OCI-LY7 (cell line): ENCODE data around the gene CALR3. TPM values are rescaled to one million over a fixed set of nuclear protein-coding genes. Genes with fewer than 3 reads are reported as not detected.
A peak's percentile ranks its signal among the peaks of the same experiment; 100 is the strongest.
"Not testable (repeated sequence)": the region's sequence is repeated elsewhere in the genome, so short reads cannot be mapped to it uniquely, and the experiment has no call there.

Experiments
- BruUV-seq: library from RNA; stranded (reverse); fragments of 400-500 nt; replicated peaks from 2 replicates; lab custom pipeline; 2021; lab: Mats Ljungman, UMichigan
- CTCF ChIA-PET: fragments of 300-600 bp; sonication (Branson Sonifier 250); formaldehyde crosslinking; loops from one replicate; lab custom pipeline; 2022; ENCODE audit warnings: antibody characterized with exemption; ENCODE audit not compliant: unreplicated experiment; lab: Charles Lee
- POLR2A ChIA-PET: fragments of 300-600 bp; sonication (Branson Sonifier 250); formaldehyde crosslinking; loops from one replicate; lab custom pipeline; 2022; ENCODE audit warnings: antibody characterized with exemption; lab: Charles Lee
- DNase-seq: peaks from one replicate; pipeline ENCODE4 v3.0.0-alpha.2; 2015; ENCODE audit warnings: low spot score
- H2AFZ ChIP-seq: fragments of 200-600 bp; sonication (generic), shearing (Covaris generic); 2 replicates; pipeline ENCODE4 v1.6.1; 2014; ENCODE audit warnings: mild to moderate bottlenecking, antibody characterized with exemption, low read length, moderate library complexity
- H3K27ac ChIP-seq: fragments of 200-600 bp; sonication (generic); 2 replicates; pipeline ENCODE4 v1.5.1; 2014; ENCODE audit warnings: mixed run types, low read depth, mild to moderate bottlenecking, moderate library complexity, low read length, inconsistent platforms; ENCODE audit not compliant: poor library complexity, severe bottlenecking
- H3K36me3 ChIP-seq: fragments of 200-600 bp; sonication (generic); 2 replicates; pipeline ENCODE4 v1.6.1; 2014; ENCODE audit warnings: mild to moderate bottlenecking, antibody characterized with exemption, low read length, moderate library complexity, mixed read lengths; ENCODE audit not compliant: insufficient read depth
- H3K4me1 ChIP-seq: fragments of 200-600 bp; sonication (generic); 2 replicates; pipeline ENCODE4 v1.5.1; 2014; ENCODE audit warnings: mild to moderate bottlenecking, low read length; ENCODE audit not compliant: insufficient read depth, poor library complexity, severe bottlenecking
- H3K4me2 ChIP-seq: fragments of 200-600 bp; sonication (generic); 2 replicates; pipeline ENCODE4 v1.6.1; 2014; ENCODE audit warnings: mild to moderate bottlenecking, low read length
- H3K4me3 ChIP-seq: fragments of 200-600 bp; sonication (generic); 2 replicates; pipeline ENCODE4 v1.5.1; 2014; ENCODE audit warnings: mild to moderate bottlenecking, low read depth, low read length; ENCODE audit not compliant: poor library complexity, severe bottlenecking
- H3K79me2 ChIP-seq: fragments of 200-600 bp; sonication (generic); 2 replicates; pipeline ENCODE4 v1.6.1; 2016; ENCODE audit warnings: low read depth, mild to moderate bottlenecking, low read length, moderate library complexity, mixed read lengths; ENCODE audit not compliant: insufficient read depth
- H3K9me2 ChIP-seq: fragments of 200-600 bp; sonication (generic); 2 replicates; pipeline ENCODE4 v1.6.1; 2016; ENCODE audit warnings: mild to moderate bottlenecking, low read length, mixed read lengths; ENCODE audit not compliant: insufficient read depth
- H3K9me3 ChIP-seq: fragments of 200-600 bp; sonication (generic); 2 replicates; pipeline ENCODE4 v1.6.1; 2014; ENCODE audit warnings: mild to moderate bottlenecking, mixed run types, low read length, mixed read lengths
- H4K20me1 ChIP-seq: fragments of 200-600 bp; sonication (generic); 2 replicates; pipeline ENCODE4 v1.6.1; 2014; ENCODE audit warnings: mild to moderate bottlenecking, antibody characterized with exemption, low read length, moderate library complexity, mixed read lengths; ENCODE audit not compliant: insufficient read depth
- EZH2phosphoT487 ChIP-seq: fragments of 200-600 bp; sonication (generic); IDR thresholded peaks from 2 replicates; pipeline ENCODE4 v1.6.1; 2018; ENCODE audit warnings: low read depth, borderline replicate concordance, mild to moderate bottlenecking, mixed run types, antibody characterized with exemption, low read length, moderate library complexity, mixed read lengths
- intact Hi-C: fragments of 100-400 bp; cut with micrococcal nuclease; formaldehyde crosslinking; loops from one replicate; pipeline ENCODE4 v1.10.0; 2022; ENCODE audit not compliant: unreplicated experiment
- total RNA-seq, 2 experiments: library from RNA; depleted of rRNA in 1 of 2; stranded (reverse); fragments of >200 nt in 1 of 2; shearing (Covaris generic) in 1 of 2; gene quantifications; 2 replicates each; pipeline ENCODE4 v1.2.3, GENCODE V29; 2014 to 2022
- TF ChIP-seq, protein P1 (sequence below): fragments of 200-600 bp; sonication (generic); conservative IDR thresholded peaks from 2 replicates; pipeline ENCODE4 v1.5.1; 2014; ENCODE audit warnings: mild to moderate bottlenecking, antibody characterized with exemption, low read length, moderate library complexity, mixed read lengths

Gene CALR3
- total RNA-seq, 2 experiments from 2014 or later = not detected

- DNase-seq = no peak
- TF ChIP-seq EZH2phosphoT487 = no peak
- TF ChIP-seq, protein P1, sequence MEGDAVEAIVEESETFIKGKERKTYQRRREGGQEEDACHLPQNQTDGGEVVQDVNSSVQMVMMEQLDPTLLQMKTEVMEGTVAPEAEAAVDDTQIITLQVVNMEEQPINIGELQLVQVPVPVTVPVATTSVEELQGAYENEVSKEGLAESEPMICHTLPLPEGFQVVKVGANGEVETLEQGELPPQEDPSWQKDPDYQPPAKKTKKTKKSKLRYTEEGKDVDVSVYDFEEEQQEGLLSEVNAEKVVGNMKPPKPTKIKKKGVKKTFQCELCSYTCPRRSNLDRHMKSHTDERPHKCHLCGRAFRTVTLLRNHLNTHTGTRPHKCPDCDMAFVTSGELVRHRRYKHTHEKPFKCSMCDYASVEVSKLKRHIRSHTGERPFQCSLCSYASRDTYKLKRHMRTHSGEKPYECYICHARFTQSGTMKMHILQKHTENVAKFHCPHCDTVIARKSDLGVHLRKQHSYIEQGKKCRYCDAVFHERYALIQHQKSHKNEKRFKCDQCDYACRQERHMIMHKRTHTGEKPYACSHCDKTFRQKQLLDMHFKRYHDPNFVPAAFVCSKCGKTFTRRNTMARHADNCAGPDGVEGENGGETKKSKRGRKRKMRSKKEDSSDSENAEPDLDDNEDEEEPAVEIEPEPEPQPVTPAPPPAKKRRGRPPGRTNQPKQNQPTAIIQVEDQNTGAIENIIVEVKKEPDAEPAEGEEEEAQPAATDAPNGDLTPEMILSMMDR = no peak
- H3K4me1 ChIP-seq = peaks cover 34% of the 10 kb centered on the region
- POLR2A ChIA-PET = no interaction called here
- H3K36me3 ChIP-seq = peaks cover 4% of the 10 kb centered on the region; the same call in 1 of the 2 replicates
- no peak overlapping the region for H3K27ac ChIP-seq
- H3K9me3 ChIP-seq = peaks cover 7% of the 10 kb centered on the region; the same call in 1 of the 2 replicates
- H3K4me2 ChIP-seq = 0 out of 2 replicates have a peak overlapping the region, but pooled peaks have one; percentile 75
- no peaks in the 10 kb centered on the region for H3K9me2 ChIP-seq
- no peak overlapping the region for H3K4me3 ChIP-seq
- H3K79me2 ChIP-seq = peaks cover 34% of the 10 kb centered on the region
- intact Hi-C loops = no loop called here
- H2AFZ ChIP-seq = no peak overlapping the region
- CTCF ChIA-PET = no interaction called here
- BruUV-seq = no TSS peak
- H4K20me1 ChIP-seq = peaks cover 11% of the 10 kb centered on the region; the same call in 1 of the 2 replicates
Observed at GRCh38 chr19:16472992-16473391, 23.0 kb downstream of the CALR3 start.

GRCh38 chr19:16472559-16472899, 23.4 kb downstream of the CALR3 start:
- H3K9me3 ChIP-seq, DNase-seq, H3K27ac ChIP-seq, H3K9me2 ChIP-seq, POLR2A ChIA-PET, CTCF ChIA-PET, H3K36me3 ChIP-seq, BruUV-seq, intact Hi-C loops: not testable (repeated sequence)
- Histone ChIP-seq H3K4me1 (peaks cover 39% of the 10 kb centered on the region), H3K4me3 (peak overlapping the region; percentile 98), H4K20me1 (peaks cover 11% of the 10 kb centered on the region; the same call in 1 of the 2 replicates), H2AFZ (peak overlapping the region; percentile 48; the same call in 1 of the 2 replicates), H3K79me2 (peaks cover 39% of the 10 kb centered on the region), H3K4me2 (peak overlapping the region; percentile 75)

- intact Hi-C loops = loop anchor here (1.0 kb wide), 1 partner anchor 26 kb away; no protein-coding TSS in a partner anchor
- Histone ChIP-seq H2AFZ (no peak overlapping the region), H3K9me2 (no peaks in the 10 kb centered on the region), H3K4me3 (peak overlapping the region; percentile 98), H4K20me1 (peaks cover 11% of the 10 kb centered on the region; the same call in 1 of the 2 replicates), H3K4me1 (peaks cover 47% of the 10 kb centered on the region), H3K36me3 (peaks cover 4% of the 10 kb centered on the region; the same call in 1 of the 2 replicates), H3K9me3 (peaks cover 7% of the 10 kb centered on the region; the same call in 1 of the 2 replicates), H3K4me2 (peak overlapping the region; percentile 100), H3K79me2 (peaks cover 52% of the 10 kb centered on the region), H3K27ac (peak overlapping the region; percentile 30)
- no peak for TF ChIP-seq EZH2phosphoT487
- TF ChIP-seq, protein P1 = no peak
- DNase-seq = peak; percentile 51
- ChIA-PET POLR2A (interaction anchor here (1.5 kb wide), 1 partner anchor 29 kb away, joined by 3 read pairs; no protein-coding TSS in a partner anchor), CTCF (no interaction called here)
- BruUV-seq = TSS peak; percentile 56
Observed at GRCh38 chr19:16470911-16471811, 24.8 kb downstream of the CALR3 start.
